IPS-18c (cell line): ENCODE measurements around the gene ZFYVE9.

Experiments
- H3K4me3 ChIP-seq: 2 replicates; pipeline ENCODE4 v1.7.0; 2013; ENCODE audit warnings: low read depth, mild to moderate bottlenecking, low read length, moderate library complexity; ENCODE audit not compliant: insufficient read depth
- H3K9me3 ChIP-seq: one replicate; pipeline ENCODE4 v1.6.1; 2013; ENCODE audit warnings: mild to moderate bottlenecking, low read length, moderate library complexity; ENCODE audit not compliant: control insufficient read depth, insufficient read depth

Gene ZFYVE9

GRCh38 chr1:52341655-52342260 lies 199.9 kb downstream of the ZFYVE9 start:
- Histone ChIP-seq H3K4me3 (no peak overlapping the region), H3K9me3 (no peaks in the 10 kb centered on the region)

- Histone ChIP-seq H3K9me3 (no peaks in the 10 kb centered on the region), H3K4me3 (no peak overlapping the region)
Observed at GRCh38 chr1:52343979-52344378, 202.1 kb downstream of the ZFYVE9 start.

GRCh38 chr1:52345252-52345651 lies 203.4 kb downstream of the ZFYVE9 start:
- no peak overlapping the region for H3K4me3 ChIP-seq
- H3K9me3 ChIP-seq: no peaks in the 10 kb centered on the region

DNA sequence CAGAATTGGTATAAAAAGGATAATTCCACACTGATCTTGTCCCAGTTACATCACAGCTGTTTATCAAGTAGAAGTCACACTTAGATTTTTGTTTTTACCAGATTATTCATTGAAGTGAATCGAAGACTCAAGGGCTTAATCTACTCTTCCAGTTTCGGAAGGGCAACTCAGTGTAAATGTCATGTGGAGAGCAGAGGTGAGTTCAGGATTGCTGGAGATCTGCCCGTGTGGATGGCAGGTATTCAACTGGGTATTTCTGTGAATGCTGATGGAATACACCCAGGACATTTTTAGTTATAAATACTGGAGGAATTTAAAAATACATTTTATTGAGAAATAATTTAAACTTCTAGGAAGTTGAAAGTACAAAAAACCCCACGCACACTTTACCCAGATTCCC lies 204.8 kb downstream of the ZFYVE9 start:
- no peak overlapping the region for H3K4me3 ChIP-seq
- no peaks in the 10 kb centered on the region for H3K9me3 ChIP-seq

- Histone ChIP-seq H3K9me3 (no peaks in the 10 kb centered on the region), H3K4me3 (no peak overlapping the region)
Observed at GRCh38 chr1:52348704-52349300, 206.9 kb downstream of the ZFYVE9 start.

DNA sequence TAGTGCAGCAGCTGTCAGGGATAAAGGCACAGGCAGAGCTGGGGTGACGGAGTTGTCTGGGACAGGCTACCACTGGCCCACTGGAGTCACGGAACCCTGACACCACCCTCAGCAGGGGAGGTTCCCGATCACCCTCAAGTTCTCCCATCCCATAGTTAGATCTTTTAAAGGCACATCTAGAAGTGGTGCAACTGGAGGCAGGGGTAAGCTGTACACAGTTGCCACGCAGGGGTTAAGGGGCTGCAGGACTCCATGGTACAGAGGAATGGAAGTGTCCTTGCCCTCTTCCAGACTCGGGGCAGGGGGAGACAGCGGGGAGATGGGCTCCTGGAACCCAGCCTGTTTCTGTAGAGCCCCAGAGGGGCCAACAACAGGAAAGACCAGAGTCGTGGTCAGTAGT lies 210.8 kb downstream of the ZFYVE9 start:
- no peak overlapping the region for H3K4me3 ChIP-seq
- no peaks in the 10 kb centered on the region for H3K9me3 ChIP-seq

DNA sequence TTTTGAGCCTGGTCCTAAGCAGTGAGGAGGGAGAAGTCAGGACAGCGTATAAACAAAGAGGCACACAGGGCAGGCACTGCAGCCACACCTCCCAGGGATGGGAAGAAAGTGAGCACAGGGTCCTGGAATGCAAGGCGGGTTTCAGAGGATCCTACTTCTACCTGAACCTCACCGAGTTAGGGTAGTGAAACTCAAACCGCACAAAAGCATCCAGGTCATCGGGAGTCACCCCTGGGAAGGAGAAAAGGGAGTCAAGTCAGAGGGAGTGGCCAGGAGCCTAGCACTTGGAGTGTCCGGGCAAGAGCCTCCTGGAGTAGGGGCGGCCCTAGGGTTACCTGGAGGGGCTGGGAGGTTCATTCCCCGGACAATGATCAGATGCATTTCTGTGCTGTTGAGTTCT lies 213.5 kb downstream of the ZFYVE9 start:
- H3K9me3 ChIP-seq: no peaks in the 10 kb centered on the region

DNA sequence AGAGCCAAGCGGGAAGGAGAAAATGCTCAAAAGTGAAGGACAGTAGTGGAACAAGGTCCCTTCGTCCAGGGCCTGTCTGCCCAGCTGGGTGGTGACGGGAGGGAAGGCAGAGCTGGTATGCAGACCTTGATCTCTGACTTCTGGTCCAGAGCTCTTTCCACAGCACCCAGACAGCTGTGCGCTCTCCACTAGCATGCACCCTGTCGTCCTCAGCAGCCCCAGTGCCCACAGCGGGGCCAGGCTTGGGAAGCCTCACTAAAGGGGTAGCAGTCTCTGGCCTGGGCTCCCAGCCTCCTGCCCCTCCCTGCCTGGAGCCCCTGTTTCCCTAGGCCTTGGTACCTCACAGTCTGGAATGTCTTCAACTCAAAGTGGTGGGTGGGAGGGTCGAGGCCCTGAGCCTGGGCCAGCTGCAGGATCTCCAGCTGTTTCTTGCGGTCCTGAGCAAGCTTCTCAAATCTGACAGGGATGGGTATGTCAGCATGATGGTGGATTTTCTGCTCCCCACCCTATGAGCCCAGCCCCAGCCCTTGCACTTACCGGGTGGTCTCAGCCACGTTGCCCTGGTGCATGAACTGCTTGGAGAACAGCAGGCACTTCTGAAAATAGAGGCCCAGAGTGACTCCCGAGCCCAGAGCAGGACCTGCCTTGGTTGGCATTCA lies 214.1 kb downstream of the ZFYVE9 start:
- Histone ChIP-seq H3K4me3 (no peak overlapping the region), H3K9me3 (no peaks in the 10 kb centered on the region)

More for the DNA sequence above, 213.5 kb downstream of the ZFYVE9 start:
- no peak overlapping the region for H3K4me3 ChIP-seq

- H3K9me3 ChIP-seq: no peaks in the 10 kb centered on the region
Observed at GRCh38 chr1:52356818-52357355, 215.0 kb downstream of the ZFYVE9 start.

GRCh38 chr1:52357397-52357796 lies 215.5 kb downstream of the ZFYVE9 start:
- Histone ChIP-seq H3K4me3 (no peak overlapping the region), H3K9me3 (no peaks in the 10 kb centered on the region)

More at GRCh38 chr1:52356818-52357355, 215.0 kb downstream of the ZFYVE9 start:
- H3K4me3 ChIP-seq: no peak overlapping the region

GRCh38 chr1:52358851-52359497 lies 217.1 kb downstream of the ZFYVE9 start:
- no peaks in the 10 kb centered on the region for H3K9me3 ChIP-seq

DNA sequence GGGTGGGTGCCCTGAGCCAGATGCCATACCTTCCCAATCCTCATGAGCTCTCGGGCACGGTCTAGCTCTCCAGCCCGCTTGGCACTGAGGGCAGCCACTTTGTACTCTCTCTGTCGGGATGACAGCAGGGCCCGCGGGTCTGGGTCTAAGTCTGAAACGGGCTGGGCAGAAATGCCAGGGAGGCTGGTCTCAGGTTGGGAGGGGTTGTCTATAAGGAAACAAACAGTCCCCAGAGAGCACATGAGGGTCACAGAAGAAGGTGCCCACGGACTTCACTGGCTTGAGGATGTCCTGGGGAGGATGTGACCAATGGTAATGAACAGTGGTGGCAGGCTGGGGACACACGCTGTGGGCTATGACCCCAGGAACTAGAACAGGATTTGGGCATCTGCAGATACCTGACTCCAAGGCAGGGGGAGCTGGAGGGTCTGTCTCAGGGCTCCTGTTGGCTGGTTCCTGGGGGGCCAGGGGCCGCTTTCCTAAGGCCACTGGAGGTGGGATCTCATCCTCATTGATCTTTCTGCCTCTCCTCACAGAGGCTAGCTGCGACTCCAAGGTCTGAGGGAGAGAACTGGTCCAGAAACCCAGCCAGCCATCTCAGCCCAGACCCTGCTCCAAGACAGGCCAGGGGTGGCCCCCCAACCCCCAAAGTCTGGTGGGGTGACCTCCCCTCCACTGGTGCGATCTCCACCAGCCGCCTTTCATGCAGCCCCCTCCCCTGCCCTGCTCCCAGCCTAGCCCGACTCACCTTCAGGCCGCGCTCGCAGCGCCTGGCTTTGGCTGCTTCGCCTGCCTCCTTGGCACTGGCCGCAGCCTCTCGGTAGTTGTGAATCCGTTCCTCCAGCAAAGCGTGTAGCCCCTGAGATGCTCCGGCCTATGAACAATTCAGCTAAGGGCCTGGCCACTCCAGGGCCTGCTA lies 218.0 kb downstream of the ZFYVE9 start:
- Histone ChIP-seq H3K9me3 (no peaks in the 10 kb centered on the region), H3K4me3 (no peak overlapping the region)

More at GRCh38 chr1:52358851-52359497, 217.1 kb downstream of the ZFYVE9 start:
- H3K4me3 ChIP-seq: no peak overlapping the region

DNA sequence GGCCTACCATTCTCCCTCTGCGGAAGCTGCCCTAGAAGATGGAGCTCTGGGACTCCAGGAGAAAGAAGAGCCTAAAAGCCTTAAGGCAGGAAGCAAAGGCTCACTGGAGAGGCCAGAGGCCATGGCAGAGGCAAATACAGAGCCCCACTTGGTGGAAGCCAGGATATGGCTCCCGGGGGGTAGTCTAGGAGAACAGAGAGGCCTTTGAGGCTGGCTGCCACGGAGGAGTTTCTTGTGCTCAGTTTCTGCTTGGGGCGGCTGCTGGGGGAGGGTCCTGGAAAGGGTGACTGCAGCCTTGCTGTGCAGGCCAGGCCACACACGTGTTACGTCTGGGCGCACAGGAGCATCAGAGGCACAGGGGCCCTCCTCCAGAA lies 218.7 kb downstream of the ZFYVE9 start:
- H3K4me3 ChIP-seq: no peak overlapping the region
- H3K9me3 ChIP-seq: no peaks in the 10 kb centered on the region

GRCh38 chr1:52364235-52364839 lies 222.4 kb downstream of the ZFYVE9 start:
- Histone ChIP-seq H3K9me3 (no peaks in the 10 kb centered on the region), H3K4me3 (peak overlapping the region; percentile 94; the same call in 1 of the 2 replicates)

DNA sequence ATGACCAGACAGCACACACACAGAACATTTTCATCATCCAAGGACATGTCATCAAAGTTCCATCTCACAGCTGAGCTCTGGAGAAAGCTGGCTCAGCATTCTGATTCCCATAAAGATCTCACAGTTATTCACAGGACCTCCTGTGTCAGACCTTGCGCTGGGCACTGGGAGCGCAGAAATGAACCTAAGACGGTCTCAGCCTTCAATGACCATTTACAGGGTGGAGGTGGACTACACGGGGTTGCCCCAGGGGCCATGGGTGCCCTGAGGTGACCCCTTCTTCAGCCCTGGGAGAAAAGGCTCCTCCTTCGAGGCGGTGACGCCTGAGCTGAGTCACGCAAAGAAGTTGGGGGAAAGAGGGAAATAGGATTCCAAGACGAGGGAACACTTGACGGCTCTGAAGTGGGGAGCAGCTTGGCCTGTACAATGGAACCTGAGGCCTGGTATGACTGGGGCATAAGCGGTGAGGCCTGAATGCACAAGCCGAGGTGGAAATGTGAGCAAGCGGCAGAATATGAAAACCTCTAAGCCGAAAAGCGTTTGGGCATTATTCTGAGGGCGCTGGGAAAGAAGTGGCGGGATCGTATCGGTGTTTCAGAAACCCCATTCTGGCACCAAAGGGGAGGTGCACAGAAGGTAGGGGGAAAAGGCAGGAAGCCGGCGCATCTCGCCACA lies 223.3 kb downstream of the ZFYVE9 start:
- Histone ChIP-seq H3K4me3 (peak overlapping the region; percentile 94), H3K9me3 (no peaks in the 10 kb centered on the region)
